HEK293T (cell line): ENCODE data around the gene RAPSN.

Experiments used
- CTCF ChIA-PET: fragments of 350-600 bp; formaldehyde crosslinking; extraction: SDS; loops from one replicate; lab custom pipeline; 2021; ENCODE audit warnings: antibody characterized with exemption, inconsistent platforms; lab: Yijun Ruan, JAX
- POLR2A ChIA-PET: fragments of 350-600 bp; formaldehyde crosslinking; extraction: SDS; loops from one replicate; lab custom pipeline; 2020; ENCODE audit warnings: antibody characterized with exemption, inconsistent platforms; lab: Yijun Ruan, JAX
- DNase-seq: peaks from one replicate; pipeline ENCODE4 v3.0.0; 2012; ENCODE audit warnings: mixed read lengths; ENCODE audit errors: extremely low spot score
- ARNT ChIP-seq: fragments of 450-650 bp; IDR thresholded peaks from 2 replicates; pipeline ENCODE4 v1.6.1; 2017; ENCODE audit warnings: mild to moderate bottlenecking
- BHLHE40 ChIP-seq: fragments of 450-650 bp; IDR thresholded peaks from 2 replicates; pipeline ENCODE4 v1.6.1; 2016; ENCODE audit warnings: mild to moderate bottlenecking, moderate library complexity, borderline replicate concordance
- CTBP1 ChIP-seq: fragments of 450-650 bp; IDR thresholded peaks from 2 replicates; pipeline ENCODE4 v1.6.1; 2016; ENCODE audit warnings: borderline replicate concordance
- ELF4 ChIP-seq: fragments of 450-650 bp; IDR thresholded peaks from 2 replicates; pipeline ENCODE4 v1.6.1; 2017; ENCODE audit warnings: antibody characterized with exemption
- FOXA1 ChIP-seq: fragments of 450-650 bp; IDR thresholded peaks from 2 replicates; pipeline ENCODE4 v1.6.1; 2016; ENCODE audit warnings: mild to moderate bottlenecking
- FOXK2 ChIP-seq: fragments of 450-650 bp; IDR thresholded peaks from 2 replicates; pipeline ENCODE4 v1.6.1; 2016; ENCODE audit warnings: mild to moderate bottlenecking
- FOXM1 ChIP-seq: fragments of 450-650 bp; IDR thresholded peaks from 2 replicates; pipeline ENCODE4 v1.6.1; 2017; ENCODE audit warnings: mild to moderate bottlenecking, borderline replicate concordance
- HDGF ChIP-seq: fragments of 450-650 bp; IDR thresholded peaks from 2 replicates; pipeline ENCODE4 v1.6.1; 2017; ENCODE audit warnings: antibody characterized with exemption, borderline replicate concordance
- L3MBTL2 ChIP-seq: fragments of 450-650 bp; conservative IDR thresholded peaks from 2 replicates; pipeline ENCODE4 v1.6.1; 2016; ENCODE audit warnings: mild to moderate bottlenecking
- LEF1 ChIP-seq: fragments of 450-650 bp; IDR thresholded peaks from 2 replicates; pipeline ENCODE4 v1.6.1; 2017; ENCODE audit warnings: mild to moderate bottlenecking, borderline replicate concordance
- NFRKB ChIP-seq: fragments of 450-650 bp; IDR thresholded peaks from 2 replicates; pipeline ENCODE4 v1.6.1; 2016; ENCODE audit warnings: mild to moderate bottlenecking, moderate library complexity
- PKNOX1 ChIP-seq: fragments of 450-650 bp; IDR thresholded peaks from 2 replicates; pipeline ENCODE4 v1.6.1; 2016
- SP1 ChIP-seq: fragments of 450-650 bp; IDR thresholded peaks from 2 replicates; pipeline ENCODE4 v1.6.1; 2017
- SUZ12 ChIP-seq: fragments of 450-650 bp; IDR thresholded peaks from 2 replicates; pipeline ENCODE4 v1.6.1; 2016; ENCODE audit warnings: mild to moderate bottlenecking
- TARDBP ChIP-seq: fragments of 450-650 bp; IDR thresholded peaks from 2 replicates; pipeline ENCODE4 v1.6.1; 2016
- ZNF384 ChIP-seq: fragments of 450-650 bp; IDR thresholded peaks from 2 replicates; pipeline ENCODE4 v1.6.1; 2016

RAPSN gene

GRCh38 chr11:47448566-47449427 lies at the start of gene RAPSN:
TSS of gene RAPSN (minus strand) at chr11:47449136. CDS start at chr11:47448964, 172 bp downstream.
- CTCF ChIA-PET, result no interaction called here
- TF ChIP-seq ARNT (no peak), SP1 (no peak), NFRKB (no peak), HDGF (no peak), LEF1 (no peak), CTBP1 (no peak), PKNOX1 (no peak), FOXA1 (no peak), L3MBTL2 (no peak), BHLHE40 (no peak), ZNF384 (no peak), ELF4 (no peak), FOXK2 (no peak), SUZ12 (no peak), TARDBP (no peak), FOXM1 (no peak)
- no peak for DNase-seq
- POLR2A ChIA-PET, result no interaction called here

GRCh38 chr11:47498149-47498548 lies 49.2 kb upstream of the RAPSN start:
- no peak for DNase-seq
- ChIA-PET POLR2A (no interaction called here), CTCF (interaction anchor here (0.7 to 1.3 kb wide), 2 partner anchors 9 to 14 kb away, joined by 3 to 4 read pairs; no protein-coding TSS in a partner anchor)
- no peak for TF ChIP-seq HDGF
- no peak for TF ChIP-seq CTBP1
- TF ChIP-seq PKNOX1, result no peak
- no peak for TF ChIP-seq LEF1
- TF ChIP-seq ZNF384, result no peak
- TF ChIP-seq FOXM1, result no peak
- no peak for TF ChIP-seq FOXA1
- no peak for TF ChIP-seq TARDBP
- TF ChIP-seq BHLHE40, result no peak
- no peak for TF ChIP-seq L3MBTL2
- no peak for TF ChIP-seq FOXK2

- TF ChIP-seq FOXM1, result no peak
- TF ChIP-seq HDGF, result no peak
- no peak for TF ChIP-seq FOXK2
- TF ChIP-seq SP1, result no peak
- no peak for TF ChIP-seq SUZ12
- TF ChIP-seq BHLHE40, result no peak
- TF ChIP-seq FOXA1, result no peak
- no peak for TF ChIP-seq ARNT
- TF ChIP-seq L3MBTL2, result no peak
- TF ChIP-seq ZNF384, result no peak
- TF ChIP-seq ELF4, result no peak
- no peak for TF ChIP-seq CTBP1
- ChIA-PET CTCF (no interaction called here), POLR2A (interaction anchor here (0.9 kb wide), 1 partner anchor 82 kb away, joined by 3 read pairs; the partner anchor contains the start of genes KBTBD4 and NDUFS3)
- no peak for DNase-seq
Measured at GRCh38 chr11:47496808-47497207, 47.9 kb upstream of the RAPSN start.

- ChIA-PET POLR2A (interaction anchor here (0.9 kb wide), 1 partner anchor 82 kb away, joined by 3 read pairs; the partner anchor contains the start of genes KBTBD4 and NDUFS3), CTCF (no interaction called here)
- DNase-seq, result no peak
- TF ChIP-seq PKNOX1 (no peak), LEF1 (no peak), FOXA1 (no peak), BHLHE40 (no peak), ELF4 (no peak), CTBP1 (no peak), HDGF (no peak), NFRKB (no peak), ARNT (no peak), SUZ12 (no peak), FOXM1 (no peak), L3MBTL2 (no peak)
Measured at GRCh38 chr11:47495856-47496217, 46.9 kb upstream of the RAPSN start.

- CTCF ChIA-PET, result no interaction called here
- no peak for DNase-seq
- TF ChIP-seq PKNOX1 (no peak), NFRKB (no peak), CTBP1 (no peak), SUZ12 (no peak), SP1 (no peak), L3MBTL2 (no peak), FOXM1 (no peak)
- POLR2A ChIA-PET, result no interaction called here
Measured at GRCh38 chr11:47495011-47495855, 46.3 kb upstream of the RAPSN start.
